Right lobe of liver (tissue), 6 donors: ENCODE measurements around the gene CASP8. TPM values are rescaled to one million over a fixed set of nuclear protein-coding genes. Genes with fewer than 3 reads are reported as not detected.

Source experiments
- ATAC-seq, 4 donors: fragments of 200-7000 bp; cut with Tn5 transposase; one replicate each; pipeline ENCODE4 v1.9.1; 2020; ENCODE audit warnings: mild to moderate bottlenecking in 4 of 4, moderate library complexity in 4 of 4
- DNase-seq, 3 donors: peaks; one replicate each; pipeline ENCODE4 v3.0.0-alpha.2; 2020
- H3K27ac ChIP-seq, 3 donors: fragments of 200-600 bp; one replicate each; pipeline ENCODE4 v1.8.0; 2022
- H3K27me3 ChIP-seq, 2 donors: fragments of 200-600 bp; one replicate each; pipeline ENCODE4 v1.8.0; 2022
- H3K36me3 ChIP-seq, 4 donors: fragments of 200-600 bp; sonication (generic) in 1 of 4; one replicate each; pipeline versions ENCODE4 v1.5.1 to v1.8.0; 2017 to 2022; ENCODE audit warnings: control low read depth in 1 of 4
- H3K4me1 ChIP-seq, 4 donors: fragments of 200-600 bp; sonication (generic) in 1 of 4; one replicate each; pipeline versions ENCODE4 v1.5.1 to v1.8.0; 2017 to 2022; ENCODE audit warnings: control low read depth in 1 of 4
- H3K4me3 ChIP-seq, 3 donors: fragments of 200-600 bp; one replicate each; pipeline ENCODE4 v1.8.0; 2022
- H3K9me3 ChIP-seq, 4 donors: fragments of 200-600 bp; sonication (generic) in 1 of 4; one replicate each; pipeline versions ENCODE4 v1.5.1 to v1.8.0; 2017 to 2022; ENCODE audit warnings: control low read depth in 1 of 4
- POLR2A ChIP-seq: fragments of 450-650 bp; IDR thresholded peaks from one replicate; pipeline ENCODE4 v1.6.1; 2017; ENCODE audit warnings: antibody characterized with exemption, mild to moderate bottlenecking
- WGBS: methylation state at CpG from one replicate; pipeline ENCODE4 v1.1.6; 2018; ENCODE audit warnings: low coverage, low lambda C conversion rate; ENCODE audit not compliant: insufficient coverage; ENCODE audit errors: missing lambda C conversion rate; 5-methylcytosine and 5-hydroxymethylcytosine counted together
- intact Hi-C, 2 donors: fragments of 100-400 bp; cut with DNase I; formaldehyde crosslinking; loops; one replicate each; pipeline versions ENCODE4 v1.11.2 to v1.14.1; 2022
- total RNA-seq, 6 experiments: library from RNA; depleted of rRNA in 2 of 6; stranded (reverse); fragments of >200 nt in 2 of 6; fragmentation: NEBNext Ultra II Directional in 3 of 6; extraction: Animal tissue kit (Norgen Biotek cat#: 25700) in 3 of 6; gene quantifications; one replicate each; pipeline versions ENCODE4 v1.1.0 to v1.2.4, GENCODE V29; 2016 to 2023
- TF ChIP-seq, protein P1 (sequence below), 4 donors: fragments of 200-600 bp in 3 of 4; fragments of 450-650 bp in 1 of 4; IDR thresholded peaks; one replicate each; pipeline versions ENCODE4 v1.5.1 to v1.8.0; 2016 to 2022; ENCODE audit warnings: antibody characterized with exemption in 4 of 4, mild to moderate bottlenecking in 2 of 4
- donor health status: DM: no; HTN: yes; CAD: no.
- donor health status: DM: no; HTN: no; CAD: no.
- donor health status: DM: no; HTN: no; CAD: no.
- donor health status: DM: no; HTN: yes; CAD: no.
- donor health status: DM: no; HTN: yes; CAD: no.

The CASP8 gene
- total RNA-seq, 6 experiments from 2014 or later, result 8.8 to 14.8 (median 11.5) TPM

DNA sequence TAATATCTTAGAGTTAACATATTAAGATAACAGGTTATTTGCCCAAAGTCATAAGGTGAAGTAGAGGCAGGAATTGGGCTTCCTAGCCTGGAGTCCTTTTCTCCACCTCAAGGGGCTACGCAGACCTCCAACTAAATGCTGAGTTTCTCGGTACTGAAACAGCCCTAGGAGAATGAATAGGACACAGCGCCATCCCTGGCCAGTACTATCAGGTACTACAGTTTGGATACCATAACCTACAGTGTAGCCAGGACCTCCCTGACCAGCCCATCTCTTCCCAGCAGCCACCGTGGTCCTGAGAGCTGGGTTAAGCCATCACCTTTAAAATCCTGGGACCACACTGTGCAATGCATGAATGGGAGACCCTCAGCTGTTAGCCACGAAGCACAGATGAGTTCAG, 15.7 kb downstream of the CASP8 start:
- ATAC-seq, result no peak
- 84% methylated on average over 3 of the region's 5 CpGs for WGBS
- intact Hi-C loops, result no loop called here
- Histone ChIP-seq H3K4me1 (no peaks in the 10 kb centered on the region), H3K4me3 (no peak overlapping the region), H3K27ac (no peak overlapping the region), H3K36me3 (peaks cover 0 to 55% (median 2%) of the 10 kb centered on the region in 4 donors), H3K9me3 (no peaks in the 10 kb centered on the region), H3K27me3 (no peaks in the 10 kb centered on the region)
- no peak for DNase-seq
- TF ChIP-seq, protein P1, sequence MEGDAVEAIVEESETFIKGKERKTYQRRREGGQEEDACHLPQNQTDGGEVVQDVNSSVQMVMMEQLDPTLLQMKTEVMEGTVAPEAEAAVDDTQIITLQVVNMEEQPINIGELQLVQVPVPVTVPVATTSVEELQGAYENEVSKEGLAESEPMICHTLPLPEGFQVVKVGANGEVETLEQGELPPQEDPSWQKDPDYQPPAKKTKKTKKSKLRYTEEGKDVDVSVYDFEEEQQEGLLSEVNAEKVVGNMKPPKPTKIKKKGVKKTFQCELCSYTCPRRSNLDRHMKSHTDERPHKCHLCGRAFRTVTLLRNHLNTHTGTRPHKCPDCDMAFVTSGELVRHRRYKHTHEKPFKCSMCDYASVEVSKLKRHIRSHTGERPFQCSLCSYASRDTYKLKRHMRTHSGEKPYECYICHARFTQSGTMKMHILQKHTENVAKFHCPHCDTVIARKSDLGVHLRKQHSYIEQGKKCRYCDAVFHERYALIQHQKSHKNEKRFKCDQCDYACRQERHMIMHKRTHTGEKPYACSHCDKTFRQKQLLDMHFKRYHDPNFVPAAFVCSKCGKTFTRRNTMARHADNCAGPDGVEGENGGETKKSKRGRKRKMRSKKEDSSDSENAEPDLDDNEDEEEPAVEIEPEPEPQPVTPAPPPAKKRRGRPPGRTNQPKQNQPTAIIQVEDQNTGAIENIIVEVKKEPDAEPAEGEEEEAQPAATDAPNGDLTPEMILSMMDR (IDR thresholded peaks at IDR 0.05), result no peak

DNA sequence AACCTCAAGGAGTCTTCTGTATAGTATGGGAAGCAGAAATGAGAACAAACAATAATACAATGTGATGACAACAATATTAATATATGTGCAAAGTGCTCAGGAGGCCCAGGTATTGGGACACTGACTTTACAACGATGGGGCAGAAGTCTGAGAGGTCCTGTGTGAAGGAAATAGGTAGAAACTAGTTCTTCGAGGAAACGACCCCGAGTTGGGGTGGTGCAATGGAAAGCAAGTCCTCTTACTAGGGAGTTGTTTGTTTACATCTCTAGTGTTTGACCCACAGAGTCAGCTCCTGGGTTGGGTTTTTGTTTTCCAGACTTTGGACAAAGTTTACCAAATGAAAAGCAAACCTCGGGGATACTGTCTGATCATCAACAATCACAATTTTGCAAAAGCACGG, 16.2 kb downstream of the CASP8 start:
- Histone ChIP-seq H3K4me1 (no peaks in the 10 kb centered on the region), H3K9me3 (no peaks in the 10 kb centered on the region), H3K27me3 (no peaks in the 10 kb centered on the region), H3K4me3 (no peak overlapping the region), H3K36me3 (peaks cover 0 to 52% (median 2%) of the 10 kb centered on the region in 4 donors), H3K27ac (no peak overlapping the region)
- TF ChIP-seq, protein P1 (IDR thresholded peaks at IDR 0.05), result no peak
- TF ChIP-seq POLR2A, result no peak
- ATAC-seq (no peak), DNase-seq (no peak)
- 85% methylated on average over 6 of the region's 6 CpGs for WGBS
- intact Hi-C loops, result no loop called here

DNA sequence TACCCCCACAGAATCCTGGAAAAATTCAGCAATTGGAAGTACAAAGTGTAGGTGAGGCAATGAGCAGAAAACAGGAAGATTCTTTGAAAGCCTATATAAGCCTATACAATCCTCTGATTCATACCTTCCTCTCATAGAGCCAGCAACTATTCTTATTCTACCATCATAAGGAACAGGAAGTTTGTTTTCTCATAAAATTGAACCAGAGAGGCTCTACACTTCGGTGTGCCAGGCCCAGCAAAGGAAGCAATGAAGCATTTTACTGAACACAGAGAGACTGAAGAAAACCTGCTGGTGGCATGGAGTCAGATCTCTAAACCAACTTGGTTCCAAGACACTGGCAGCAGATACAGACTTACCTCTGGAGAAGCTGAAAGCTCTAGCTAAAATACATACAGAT, 18.7 kb downstream of the CASP8 start:
- Histone ChIP-seq H3K27me3 (no peaks in the 10 kb centered on the region), H3K4me3 (no peak overlapping the region), H3K27ac (no peak overlapping the region), H3K4me1 (no peaks in the 10 kb centered on the region), H3K9me3 (no peaks in the 10 kb centered on the region), H3K36me3 (peaks cover 0 to 35% (median under 1%) of the 10 kb centered on the region in 4 donors)
- intact Hi-C loops, result no loop called here
- no peak for DNase-seq
- 86% methylated on average over 1 of the region's 1 CpG for WGBS
- ATAC-seq, result no peak
- TF ChIP-seq POLR2A, result no peak
- TF ChIP-seq, protein P1 (IDR thresholded peaks at IDR 0.05), result no peak

DNA sequence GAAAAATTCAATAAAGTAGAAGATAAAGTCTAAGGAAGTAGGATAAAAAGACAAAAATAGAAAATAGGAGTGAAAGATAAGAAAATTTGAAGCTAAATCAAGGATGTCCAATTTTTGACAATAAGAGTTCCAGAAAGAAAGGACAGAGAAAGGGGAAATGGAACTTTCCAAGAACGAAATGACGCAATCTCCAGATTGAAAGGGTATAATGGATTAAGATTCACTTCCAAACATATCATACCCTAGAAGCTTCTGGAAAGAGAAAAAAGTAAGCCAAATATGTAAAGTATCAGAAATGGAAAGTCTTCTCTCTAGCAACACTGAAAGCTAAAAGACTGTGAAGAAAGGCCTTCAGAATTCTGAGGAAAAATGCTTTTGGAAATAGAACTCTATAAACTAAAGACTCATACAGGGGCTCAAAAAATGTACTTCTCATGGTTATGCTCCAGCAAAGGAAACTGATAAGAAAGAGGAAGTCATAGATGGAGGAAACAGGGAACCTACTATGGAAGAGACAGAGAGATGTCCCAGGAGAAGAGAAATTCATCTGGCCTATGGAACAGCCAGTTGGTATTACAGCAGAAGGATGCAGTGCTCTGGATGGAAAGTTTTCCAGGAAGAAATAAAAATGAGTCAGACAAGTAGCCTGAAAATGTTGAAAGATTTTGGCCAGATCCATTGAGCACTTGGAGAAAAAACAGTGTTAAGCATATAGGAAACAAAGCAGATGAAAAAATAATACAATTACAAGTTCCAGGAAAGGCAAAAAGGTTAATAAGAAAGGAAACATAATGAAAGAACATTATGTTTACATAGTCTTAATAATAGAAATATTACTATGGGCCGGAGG, 20.1 kb downstream of the CASP8 start:
- Histone ChIP-seq H3K27me3 (no peaks in the 10 kb centered on the region), H3K4me3 (no peak overlapping the region), H3K36me3 (peaks cover 1 to 28% (median 4%) of the 10 kb centered on the region in 4 donors), H3K4me1 (no peaks in the 10 kb centered on the region), H3K27ac (no peak overlapping the region), H3K9me3 (no peaks in the 10 kb centered on the region)
- ATAC-seq, result no peak
- intact Hi-C loops, result no loop called here
- TF ChIP-seq, protein P1 (IDR thresholded peaks at IDR 0.05), result no peak
- TF ChIP-seq POLR2A, result no peak
- WGBS, result 87% methylated on average over 3 of the region's 3 CpGs
- no peak for DNase-seq
